Putamen (tissue), 1 donor: ENCODE results near the gene FAM156B.
"Not testable (repeated sequence)": the region's sequence is repeated elsewhere in the genome, so short reads cannot be mapped to it uniquely, and the experiment has no call there.

Source experiments
- DNase-seq: peaks from one replicate; pipeline ENCODE4 v3.0.0-alpha.2; 2016; ENCODE audit warnings: low spot score

The FAM156B gene

GRCh38 chrX:52896855-52897709, at the start of gene FAM156B:
FAM156B (plus strand) TSS chrX:52897330; CDS start chrX:52907226, 9,896 bp downstream.
- not testable (repeated sequence) for DNase-seq

- DNase-seq = no peak
These were observed 44.8 kb upstream of the FAM156B start for GRCh38 chrX:52852110-52852860.

GRCh38 chrX:52856991-52857525, 40.1 kb upstream of the FAM156B start:
- DNase-seq = not testable (repeated sequence)

GRCh38 chrX:52865343-52865998, 31.7 kb upstream of the FAM156B start:
- no peak for DNase-seq

GRCh38 chrX:52867610-52868348, 29.4 kb upstream of the FAM156B start, which contains the start of gene XAGE3:
XAGE3 (minus strand) TSS chrX:52868083; CDS start chrX:52867133, 950 bp downstream.
- no peak for DNase-seq

GRCh38 chrX:52870046-52870445, 27.1 kb upstream of the FAM156B start:
- no peak for DNase-seq

DNA sequence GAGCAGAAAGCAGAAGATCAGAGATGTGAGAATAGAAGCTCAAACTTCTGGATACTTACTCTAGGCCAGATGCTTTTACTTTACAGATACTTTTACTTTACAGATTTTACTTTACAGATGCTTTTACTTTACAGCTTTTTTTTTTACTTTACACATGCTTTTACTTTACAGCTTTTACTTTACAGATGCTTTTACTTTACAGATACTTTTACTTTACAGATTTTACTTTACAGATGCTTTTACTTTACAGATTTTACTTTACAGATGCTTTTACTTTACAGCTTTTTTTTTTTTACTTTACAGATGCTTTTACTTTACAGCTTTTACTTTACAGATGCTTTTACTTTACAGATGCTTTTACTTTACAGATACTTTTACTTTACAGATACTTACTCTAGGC, 23.3 kb upstream of the FAM156B start:
- not testable (repeated sequence) for DNase-seq

DNA sequence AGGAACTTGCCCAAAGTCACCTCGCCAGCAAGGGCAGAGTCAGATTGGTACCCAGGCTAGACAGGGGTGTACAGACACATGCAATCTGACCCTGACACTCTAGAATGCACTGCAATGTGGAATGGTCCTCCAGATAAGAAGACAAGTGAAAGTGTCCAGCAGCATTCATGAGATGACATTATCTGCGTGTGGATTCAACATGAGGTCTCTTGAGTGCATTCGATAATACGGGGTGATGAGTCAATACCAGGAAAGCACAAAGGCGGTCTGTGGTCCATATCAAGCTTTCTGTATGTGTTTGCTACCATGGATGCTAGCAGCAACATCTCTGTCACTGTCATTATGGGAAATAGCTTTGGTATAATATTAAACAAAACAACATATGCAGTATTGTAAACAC, 22.5 kb upstream of the FAM156B start:
- no peak for DNase-seq

GRCh38 chrX:52875436-52875835, 21.7 kb upstream of the FAM156B start:
- not testable (repeated sequence) for DNase-seq

DNA sequence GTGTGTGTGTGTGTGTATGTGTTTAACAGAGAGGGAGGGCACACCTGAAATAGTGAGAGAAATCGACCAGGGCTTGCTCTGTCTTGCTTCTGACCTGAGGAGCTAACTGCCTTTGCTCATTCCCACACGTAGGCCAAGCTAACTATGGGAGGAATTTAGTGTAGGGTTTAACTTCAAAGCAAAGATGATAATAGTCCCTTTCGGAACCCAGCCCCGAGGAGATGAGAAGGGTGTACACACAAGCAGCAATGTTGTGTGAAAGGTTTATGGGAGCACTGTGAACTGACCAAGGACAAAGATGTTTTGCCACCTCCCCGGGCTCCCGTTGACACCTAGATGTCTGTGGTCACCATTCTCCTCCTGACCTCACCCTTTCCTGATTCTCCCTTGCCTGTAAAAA, 20.7 kb upstream of the FAM156B start:
- DNase-seq = not testable (repeated sequence)

- not testable (repeated sequence) for DNase-seq
These were observed 9.7 kb upstream of the FAM156B start for GRCh38 chrX:52887459-52887858.

DNA sequence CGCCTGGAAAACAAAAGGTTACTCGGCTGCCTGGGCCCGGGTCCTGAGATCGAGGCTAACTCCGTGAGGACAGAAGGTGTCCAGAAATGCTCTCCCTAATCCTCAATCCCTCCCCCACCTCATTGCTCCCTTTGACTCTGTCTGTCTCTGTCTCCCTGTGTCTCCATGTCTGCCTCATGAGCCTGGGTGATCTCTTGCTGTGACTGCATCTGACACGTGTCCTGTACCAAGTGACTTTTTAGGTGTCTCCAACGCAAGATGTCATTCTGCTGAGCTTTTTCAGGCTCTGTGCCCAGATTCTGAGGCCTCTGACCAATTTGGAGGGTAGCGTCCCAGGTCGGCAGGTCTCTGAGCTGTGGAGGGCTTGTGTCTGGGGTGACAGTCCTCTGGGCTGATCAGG, 9.0 kb upstream of the FAM156B start:
- DNase-seq = not testable (repeated sequence)

DNA sequence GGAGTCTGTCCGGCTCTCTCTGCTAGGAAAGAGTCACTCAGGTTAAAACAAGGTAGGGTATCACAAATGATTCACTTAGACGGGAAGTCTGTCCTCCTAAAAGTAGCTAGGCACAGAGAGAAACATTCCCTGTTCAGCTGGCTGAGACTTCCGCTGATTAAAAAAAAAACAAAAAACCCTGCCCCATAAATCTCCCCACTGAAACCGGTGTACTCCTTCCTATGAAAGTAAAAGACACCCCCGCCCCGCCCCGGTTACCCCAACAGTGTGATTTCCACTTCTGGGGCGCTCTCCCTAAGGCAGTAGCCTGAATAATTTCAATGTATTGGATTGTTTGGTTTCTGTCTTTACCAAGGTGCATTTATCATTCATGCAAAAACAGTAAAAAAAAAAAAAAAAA, 692 bp upstream of the FAM156B start:
- DNase-seq = not testable (repeated sequence)

DNA sequence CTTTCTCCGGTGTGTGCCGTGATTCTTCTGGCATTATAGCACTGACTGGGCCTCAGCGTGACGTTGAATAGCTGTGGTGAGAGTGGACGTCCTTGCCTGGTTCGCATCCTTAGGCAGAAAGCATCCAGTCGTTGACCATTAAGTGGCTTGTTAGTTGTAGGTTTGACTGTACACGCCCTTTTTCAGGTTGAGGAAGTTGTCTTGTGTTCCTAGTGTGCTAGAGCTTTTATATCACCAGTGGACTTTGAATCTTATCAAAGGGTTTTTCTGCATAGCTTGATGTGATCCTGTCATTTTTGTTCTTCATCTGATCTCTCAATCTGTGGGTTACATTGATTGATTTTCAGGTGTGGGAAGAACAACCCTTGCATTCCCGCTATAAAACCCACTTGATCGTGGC, 8.4 kb downstream of the FAM156B start:
- not testable (repeated sequence) for DNase-seq

GRCh38 chrX:52906072-52906471, 8.9 kb downstream of the FAM156B start:
- DNase-seq = not testable (repeated sequence)

DNA sequence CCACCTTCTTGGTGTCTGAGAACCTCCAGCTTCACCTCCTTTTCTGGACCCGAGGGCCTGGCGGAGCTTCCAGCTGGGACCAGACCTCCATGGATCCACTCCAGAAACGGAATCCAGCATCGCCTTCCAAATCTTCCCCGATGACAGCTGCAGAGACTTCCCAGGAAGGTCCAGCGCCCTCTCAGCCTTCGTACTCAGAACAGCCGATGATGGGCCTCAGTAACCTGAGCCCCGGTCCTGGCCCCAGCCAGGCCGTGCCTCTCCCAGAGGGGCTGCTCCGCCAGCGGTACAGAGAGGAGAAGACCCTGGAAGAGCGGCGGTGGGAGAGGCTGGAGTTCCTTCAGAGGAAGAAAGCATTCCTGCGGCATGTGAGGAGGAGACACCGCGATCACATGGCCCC, 10.0 kb downstream of the FAM156B start:
- not testable (repeated sequence) for DNase-seq

- DNase-seq = not testable (repeated sequence)
These were observed 10.8 kb downstream of the FAM156B start for GRCh38 chrX:52907900-52908299.

DNA sequence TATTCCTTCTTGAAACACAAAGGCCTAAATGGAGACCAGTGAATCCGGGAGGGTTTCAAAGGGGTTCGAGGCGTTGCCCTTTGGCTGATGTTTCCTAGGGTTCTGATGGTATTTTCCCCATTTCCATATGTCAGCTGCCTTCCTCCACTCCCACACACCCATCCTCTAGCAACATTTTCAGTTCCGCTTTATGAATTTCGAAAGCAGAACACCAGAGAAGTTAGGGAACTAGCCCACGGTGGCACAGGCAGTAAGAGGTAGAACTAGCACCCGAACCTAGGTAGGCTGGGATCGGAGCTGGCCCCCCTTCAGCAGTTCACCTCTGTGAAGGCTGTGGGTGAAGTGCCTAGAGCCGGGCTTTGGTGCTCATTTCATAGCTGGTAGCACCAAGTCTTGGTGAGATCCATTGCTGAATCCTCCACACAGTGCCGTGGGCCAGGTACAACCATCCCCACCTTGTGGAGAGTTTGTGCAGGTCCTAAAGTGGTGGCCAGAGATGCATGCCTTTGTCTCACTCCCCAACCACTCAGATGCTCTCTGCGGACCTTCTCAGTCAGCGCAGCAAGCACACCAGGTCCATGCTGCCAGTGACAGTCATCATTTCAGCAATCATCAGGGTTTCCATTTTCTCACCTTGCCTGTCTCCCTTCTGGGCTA, 12.3 kb downstream of the FAM156B start:
- not testable (repeated sequence) for DNase-seq

DNA sequence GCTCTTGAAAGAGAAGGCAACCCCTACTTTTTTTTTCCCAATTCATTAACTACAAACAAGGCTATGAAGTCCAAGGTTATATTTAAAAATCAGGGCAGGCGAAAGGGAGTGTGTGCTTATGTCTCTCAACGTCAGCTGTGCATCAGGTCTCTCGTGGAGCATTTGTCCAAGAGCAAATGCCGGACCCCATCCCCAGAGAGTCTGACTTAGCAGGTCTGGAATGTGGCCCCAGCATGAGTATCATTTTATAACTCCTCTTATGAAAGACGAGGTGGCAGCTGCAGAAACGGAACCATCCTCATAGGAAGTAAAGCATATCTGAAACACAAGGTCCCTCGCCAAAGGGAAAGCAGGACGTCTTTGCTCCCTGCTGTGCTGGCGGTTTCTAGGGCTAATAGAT, 16.6 kb downstream of the FAM156B start:
- DNase-seq = not testable (repeated sequence)

DNA sequence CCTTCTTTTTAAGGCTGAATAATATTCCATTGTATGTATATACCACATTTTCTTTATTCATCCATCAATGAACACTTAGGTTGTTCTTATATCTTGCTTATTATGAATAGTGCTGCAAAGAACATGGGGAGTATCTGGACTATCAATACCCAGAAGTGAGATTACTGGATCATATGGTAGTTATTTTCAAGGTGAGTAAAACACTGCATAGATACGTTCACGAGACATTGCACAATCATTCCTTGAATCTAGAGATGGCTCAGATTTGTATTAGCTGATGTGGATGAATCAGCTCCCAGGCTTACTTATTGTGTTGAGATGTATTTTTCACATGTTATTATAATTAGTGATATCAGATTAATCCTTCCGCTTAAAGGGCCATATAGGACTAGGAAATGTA, 17.6 kb downstream of the FAM156B start:
- not testable (repeated sequence) for DNase-seq

GRCh38 chrX:52923781-52924241, 26.7 kb downstream of the FAM156B start:
- no peak for DNase-seq
